Neuronal stem cell (in vitro differentiated cells): ENCODE results near the gene RNF10.
"Not testable (repeated sequence)": the region's sequence is repeated elsewhere in the genome, so short reads cannot be mapped to it uniquely, and the experiment has no call there.

ENCODE experiments used
- DNase-seq: peaks from one replicate; pipeline ENCODE4 v3.0.0-alpha.2; 2013; ENCODE audit warnings: low spot score
- H2AFZ ChIP-seq: one replicate; pipeline ENCODE4 v1.6.1; 2013; ENCODE audit warnings: mild to moderate bottlenecking, low read length, inconsistent platforms
- H2AK5ac ChIP-seq: 2 replicates; pipeline ENCODE4 v1.6.1; 2013; ENCODE audit warnings: low read depth, mild to moderate bottlenecking, inconsistent platforms, low read length, moderate library complexity, mixed read lengths
- H2BK120ac ChIP-seq: 2 replicates; pipeline ENCODE4 v1.6.1; 2013; ENCODE audit warnings: low read depth, mild to moderate bottlenecking, inconsistent platforms, low read length, moderate library complexity, mixed read lengths
- H2BK12ac ChIP-seq: one replicate; pipeline ENCODE4 v1.6.1; 2013; ENCODE audit warnings: low read length, inconsistent platforms
- H2BK15ac ChIP-seq: 2 replicates; pipeline ENCODE4 v1.6.1; 2013; ENCODE audit warnings: mild to moderate bottlenecking, low read length, inconsistent platforms, mixed read lengths
- H2BK5ac ChIP-seq: one replicate; pipeline ENCODE4 v1.6.1; 2013; ENCODE audit warnings: inconsistent platforms, mild to moderate bottlenecking, low read length, moderate library complexity
- H3K14ac ChIP-seq: one replicate; pipeline ENCODE4 v1.6.1; 2013; ENCODE audit warnings: low read length, inconsistent platforms
- H3K18ac ChIP-seq: 2 replicates; pipeline ENCODE4 v1.6.1; 2013; ENCODE audit warnings: low read length, inconsistent platforms
- H3K23ac ChIP-seq: 2 replicates; pipeline ENCODE4 v1.6.1; 2013; ENCODE audit warnings: low read depth, mild to moderate bottlenecking, mixed read lengths, low read length, inconsistent platforms; ENCODE audit not compliant: poor library complexity
- H3K27ac ChIP-seq: replicated peaks from 3 replicates; pipeline ENCODE4 v1.5.1; 2013; ENCODE audit warnings: low read length, inconsistent platforms
- H3K27me3 ChIP-seq, 3 experiments: 2 replicates each; pipeline ENCODE4 v1.6.1; 2013; ENCODE audit warnings: low read length in 3 of 3, mild to moderate bottlenecking in 2 of 3, inconsistent platforms in 1 of 3, low read depth in 1 of 3, mixed read lengths in 1 of 3, moderate library complexity in 1 of 3; ENCODE audit not compliant: control insufficient read depth in 3 of 3, insufficient read depth in 3 of 3
- H3K36me3 ChIP-seq, 2 donors: replicated peaks in 1 of 2; 2 replicates each; pipeline ENCODE4 v1.6.1; 2013; ENCODE audit warnings: low read length in 2 of 2; ENCODE audit not compliant: control insufficient read depth in 2 of 2, insufficient read depth in 2 of 2
- H3K4ac ChIP-seq: 2 replicates; pipeline ENCODE4 v1.6.1; 2013; ENCODE audit warnings: inconsistent platforms, mild to moderate bottlenecking, low read length, moderate library complexity
- H3K4me1 ChIP-seq, 2 donors: 1 replicate in 1 of 2; 2 replicates in 1 of 2; pipeline ENCODE4 v1.6.1; 2013; ENCODE audit warnings: low read length in 2 of 2, low read depth in 1 of 2; ENCODE audit not compliant: control insufficient read depth in 2 of 2, insufficient read depth in 1 of 2
- H3K4me2 ChIP-seq: one replicate; pipeline ENCODE4 v1.6.1; 2013; ENCODE audit warnings: mild to moderate bottlenecking, low read length, inconsistent platforms; ENCODE audit not compliant: insufficient read depth, poor library complexity, severe bottlenecking
- H3K4me3 ChIP-seq, 2 donors: 2 replicates each; pipeline ENCODE4 v1.5.1; 2013; ENCODE audit warnings: low read length in 2 of 2, mild to moderate bottlenecking in 2 of 2, inconsistent platforms in 1 of 2, moderate library complexity in 1 of 2
- H3K79me1 ChIP-seq: one replicate; pipeline ENCODE4 v1.6.1; 2013; ENCODE audit warnings: low read depth, mild to moderate bottlenecking, inconsistent platforms, low read length, moderate library complexity
- H3K9ac ChIP-seq: one replicate; pipeline ENCODE4 v1.6.1; 2013; ENCODE audit warnings: mild to moderate bottlenecking, low read depth, low read length, inconsistent platforms; ENCODE audit not compliant: poor library complexity
- H3K9me3 ChIP-seq, 2 donors: replicated peaks in 1 of 2; 2 replicates each; pipeline versions ENCODE3 to v1.6.1; 2013; ENCODE audit warnings: low read length in 2 of 2, mild to moderate bottlenecking in 2 of 2, inconsistent platforms in 1 of 2, low read depth in 1 of 2, mixed read lengths in 1 of 2, moderate library complexity in 1 of 2; ENCODE audit not compliant: control insufficient read depth in 2 of 2, insufficient read depth in 1 of 2
- H4K8ac ChIP-seq: one replicate; pipeline ENCODE4 v1.6.1; 2013; ENCODE audit warnings: low read depth, mild to moderate bottlenecking, inconsistent platforms, low read length, moderate library complexity
- H4K91ac ChIP-seq: one replicate; pipeline ENCODE4 v1.6.1; 2013; ENCODE audit warnings: low read length, low read depth, mild to moderate bottlenecking, inconsistent platforms; ENCODE audit not compliant: poor library complexity
- WGBS, 2 donors: extraction: QIAGEN DNeasy Blood & Tissue Kit; methylation state at CpG; one replicate each; pipeline ENCODE4 v1.1.7; 2013; ENCODE audit warnings: missing lambda C conversion rate in 2 of 2, mixed read lengths in 1 of 2; ENCODE audit not compliant: insufficient read length in 2 of 2, insufficient replicate concordance in 1 of 2; ENCODE audit errors: extremely low coverage in 2 of 2; 5-methylcytosine and 5-hydroxymethylcytosine counted together

Gene RNF10

DNA sequence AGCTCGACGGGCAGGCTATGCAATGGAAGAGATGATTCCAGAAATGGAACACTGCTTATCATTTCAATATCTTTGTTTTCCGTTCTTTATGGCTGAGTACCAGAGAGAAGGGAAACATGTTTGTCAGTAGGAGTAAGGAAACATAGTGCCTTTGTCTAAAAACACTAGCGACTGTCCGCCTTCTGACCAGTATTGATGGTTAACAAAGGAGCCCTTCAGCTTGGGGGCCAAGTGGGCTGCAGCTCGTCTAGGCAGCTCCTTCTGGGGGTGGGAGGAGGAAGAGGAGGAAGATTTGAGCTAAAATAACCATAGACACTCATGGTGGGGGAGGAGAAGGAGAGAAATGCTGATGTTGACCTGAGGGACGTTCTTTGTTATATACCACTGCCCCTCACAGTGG lies 20.2 kb upstream of the RNF10 start:
- Histone ChIP-seq H3K9ac (no peak overlapping the region), H3K9me3 (no peaks in the 10 kb centered on the region), H2AFZ (no peak overlapping the region), H2BK12ac (no peak overlapping the region), H3K27ac (no peak overlapping the region), H3K4me3 (no peak overlapping the region), H3K36me3 (peaks cover 11 to 75% of the 10 kb centered on the region in 2 donors), H3K14ac (no peak overlapping the region), H3K23ac (no peak overlapping the region), H2AK5ac (no peak overlapping the region), H3K4me1 (no peaks in the 10 kb centered on the region), H3K4me2 (no peak overlapping the region), H3K4ac (no peak overlapping the region), H4K8ac (no peak overlapping the region), H2BK120ac (no peak overlapping the region), H2BK5ac (no peak overlapping the region), H2BK15ac (no peak overlapping the region), H3K27me3 (no peaks in the 10 kb centered on the region), H3K18ac (no peak overlapping the region), H4K91ac (no peak overlapping the region), H3K79me1 (no peaks in the 10 kb centered on the region)
- WGBS, 2 donors = no CpG with 5 or more reads among the region's 7 CpGs
- no peak for DNase-seq

DNA sequence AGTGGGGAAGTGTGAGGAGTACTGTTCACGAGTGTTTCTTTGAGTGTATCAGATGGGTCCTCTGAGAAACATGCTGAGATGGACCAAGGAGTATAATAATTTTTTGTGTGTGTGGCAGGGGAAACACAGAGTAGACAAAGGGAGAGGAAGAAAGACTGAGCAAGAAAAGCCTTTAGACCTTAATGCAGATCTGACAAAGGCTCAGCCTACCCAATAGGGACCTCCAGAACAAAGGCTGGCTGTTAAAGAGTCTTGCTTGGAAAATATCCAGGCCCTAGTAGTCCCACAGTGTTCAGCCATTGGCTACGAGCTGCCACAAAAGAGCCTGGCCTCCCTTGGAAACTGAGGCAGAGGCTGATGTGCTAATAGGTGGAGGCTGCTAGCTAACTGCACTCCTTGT lies 18.7 kb upstream of the RNF10 start:
- Histone ChIP-seq H3K4ac (no peak overlapping the region), H3K18ac (no peak overlapping the region), H3K27me3 (no peaks in the 10 kb centered on the region), H2BK15ac (no peak overlapping the region), H3K9me3 (no peaks in the 10 kb centered on the region), H4K91ac (no peak overlapping the region), H2AK5ac (no peak overlapping the region), H3K36me3 (peaks cover 7 to 71% of the 10 kb centered on the region in 2 donors), H2BK120ac (no peak overlapping the region), H3K23ac (no peak overlapping the region), H3K4me1 (no peaks in the 10 kb centered on the region), H3K79me1 (no peaks in the 10 kb centered on the region), H2AFZ (no peak overlapping the region), H4K8ac (no peak overlapping the region), H3K4me3 (no peak overlapping the region), H3K9ac (no peak overlapping the region), H3K4me2 (no peak overlapping the region), H2BK5ac (no peak overlapping the region), H2BK12ac (no peak overlapping the region), H3K14ac (peak overlapping the region; percentile 67), H3K27ac (no peak overlapping the region)
- no peak for DNase-seq
- no CpG with 5 or more reads among the region's 2 CpGs for WGBS, 2 donors

DNA sequence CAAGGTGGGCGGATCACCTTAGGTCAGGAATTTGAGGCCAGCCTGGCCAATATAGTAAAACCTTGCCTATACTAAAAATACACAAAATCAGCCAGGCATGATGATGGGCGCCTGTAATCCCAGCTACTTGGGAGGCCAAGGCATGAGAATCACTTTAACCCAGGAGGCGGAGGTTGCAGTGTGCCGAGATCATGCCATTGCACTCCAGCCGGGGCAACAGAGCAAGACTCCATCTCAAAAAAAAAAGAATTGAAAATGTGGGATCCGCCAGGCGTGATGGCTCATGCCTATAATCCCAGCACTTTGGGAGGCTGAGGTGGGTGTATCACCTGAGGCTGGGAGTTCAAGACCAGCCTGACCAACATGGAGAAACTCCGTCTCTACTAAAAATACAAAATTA lies 14.8 kb upstream of the RNF10 start:
- H2BK5ac ChIP-seq, H3K4me3 ChIP-seq, H3K23ac ChIP-seq, H3K4me2 ChIP-seq, H3K4ac ChIP-seq, H2AK5ac ChIP-seq, H4K8ac ChIP-seq, H3K9me3 ChIP-seq, H2BK120ac ChIP-seq, H2AFZ ChIP-seq, H2BK12ac ChIP-seq, H3K14ac ChIP-seq, H3K27me3 ChIP-seq, H2BK15ac ChIP-seq, H3K79me1 ChIP-seq, H3K4me1 ChIP-seq, H4K91ac ChIP-seq, H3K27ac ChIP-seq, H3K9ac ChIP-seq, DNase-seq, H3K18ac ChIP-seq: not testable (repeated sequence)
- no CpG with 5 or more reads among the region's 8 CpGs for WGBS, 2 donors
- H3K36me3 ChIP-seq = peaks cover 9 to 73% of the 10 kb centered on the region in 2 donors

DNA sequence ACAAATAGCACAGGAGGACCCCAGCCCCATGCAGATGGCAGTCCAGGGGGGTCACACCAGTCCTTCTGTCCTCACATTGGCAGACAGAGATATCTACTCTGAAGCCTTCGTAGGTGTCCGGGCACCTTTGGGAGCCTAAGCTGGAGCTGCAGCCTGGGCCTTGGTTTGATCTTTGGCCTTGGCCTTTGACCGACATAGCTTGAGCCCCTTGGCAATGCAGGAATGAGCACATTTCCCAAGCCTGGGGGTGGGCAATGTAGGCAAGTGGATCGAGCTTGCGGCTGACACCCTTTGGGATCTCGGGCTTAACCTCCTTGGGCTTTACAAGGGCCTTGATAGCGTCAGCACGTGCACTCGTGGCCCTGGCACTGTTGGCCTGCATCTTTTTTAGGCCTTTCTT lies 11.6 kb upstream of the RNF10 start:
- H2AK5ac ChIP-seq = no peak overlapping the region
- WGBS, 2 donors = no CpG with 5 or more reads among the region's 9 CpGs
- no peak overlapping the region for H3K14ac ChIP-seq
- no peak overlapping the region for H3K9ac ChIP-seq
- no peak overlapping the region for H2AFZ ChIP-seq
- no peak overlapping the region for H3K18ac ChIP-seq
- peaks cover 4 to 63% of the 10 kb centered on the region in 2 donors for H3K36me3 ChIP-seq
- H3K4me1 ChIP-seq = no peaks in the 10 kb centered on the region
- H4K8ac ChIP-seq = no peak overlapping the region
- no peak overlapping the region for H4K91ac ChIP-seq
- H3K4me3 ChIP-seq = no peak overlapping the region
- no peaks in the 10 kb centered on the region for H3K79me1 ChIP-seq
- H3K23ac ChIP-seq = no peak overlapping the region
- no peak overlapping the region for H3K27ac ChIP-seq
- H2BK120ac ChIP-seq = no peak overlapping the region
- H3K4me2 ChIP-seq = no peak overlapping the region
- H3K9me3 ChIP-seq = no peaks in the 10 kb centered on the region
- H3K27me3 ChIP-seq = no peaks in the 10 kb centered on the region
- no peak overlapping the region for H3K4ac ChIP-seq
- no peak overlapping the region for H2BK12ac ChIP-seq
- no peak overlapping the region for H2BK15ac ChIP-seq
- H2BK5ac ChIP-seq = no peak overlapping the region
- no peak for DNase-seq
